Ammon's horn (tissue), 1 donor: Measurements from ENCODE around the gene FRZB.
"Not testable (repeated sequence)": the region's sequence is repeated elsewhere in the genome, so short reads cannot be mapped to it uniquely, and the experiment has no call there.

Experiments
- DNase-seq: peaks from one replicate; pipeline ENCODE4 v3.0.0-alpha.2; 2016; ENCODE audit warnings: low spot score

The FRZB gene, protein sequence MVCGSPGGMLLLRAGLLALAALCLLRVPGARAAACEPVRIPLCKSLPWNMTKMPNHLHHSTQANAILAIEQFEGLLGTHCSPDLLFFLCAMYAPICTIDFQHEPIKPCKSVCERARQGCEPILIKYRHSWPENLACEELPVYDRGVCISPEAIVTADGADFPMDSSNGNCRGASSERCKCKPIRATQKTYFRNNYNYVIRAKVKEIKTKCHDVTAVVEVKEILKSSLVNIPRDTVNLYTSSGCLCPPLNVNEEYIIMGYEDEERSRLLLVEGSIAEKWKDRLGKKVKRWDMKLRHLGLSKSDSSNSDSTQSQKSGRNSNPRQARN

DNA sequence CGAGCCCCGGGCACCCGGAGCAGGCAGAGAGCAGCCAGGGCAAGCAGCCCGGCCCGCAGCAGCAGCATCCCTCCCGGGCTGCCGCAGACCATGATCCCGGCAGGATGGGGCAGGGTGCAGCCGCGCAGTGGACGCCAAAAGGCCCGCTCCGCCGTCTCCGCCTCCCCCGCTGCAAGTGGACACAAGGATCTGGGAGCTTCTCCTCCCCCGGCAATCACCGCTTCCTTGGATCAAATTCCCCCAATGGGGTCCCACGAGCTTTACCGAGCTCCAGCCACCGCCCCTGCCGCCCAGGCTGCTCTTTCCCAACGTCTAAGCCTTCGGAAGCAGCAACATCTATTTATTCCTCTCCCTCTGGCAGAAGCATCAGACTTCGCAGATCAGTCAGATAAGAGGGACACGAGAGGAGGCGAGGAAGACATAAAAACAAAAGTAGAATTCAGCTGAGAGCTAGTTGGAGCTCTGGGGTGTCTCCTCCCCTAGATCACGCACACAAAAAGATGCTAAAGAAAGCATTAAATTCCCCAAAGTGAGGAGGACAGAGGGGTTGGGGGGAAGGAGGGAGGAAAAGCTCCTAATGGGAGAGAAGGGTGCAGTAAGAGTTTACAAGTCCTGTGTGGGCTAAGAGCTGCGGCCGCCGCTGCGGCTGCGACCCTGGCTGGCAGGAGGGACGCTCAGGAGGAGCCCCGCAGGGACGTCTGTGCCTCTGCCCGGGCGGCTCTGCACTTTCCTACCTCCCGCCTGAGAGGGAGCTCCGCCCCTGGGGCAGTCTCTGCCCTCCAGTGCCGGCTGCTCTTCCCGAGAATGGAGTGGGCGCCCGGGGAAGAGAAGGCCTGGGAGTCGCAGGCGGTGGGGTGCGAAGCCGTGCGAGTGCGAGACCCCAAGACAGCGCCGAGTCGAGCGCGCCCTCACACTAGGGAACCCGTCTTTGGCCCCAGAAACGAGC lies at the start of gene FRZB:
TSS of gene FRZB (minus strand) at position 177 of the 946 bp plus-strand sequence. CDS start at position 92, 85 bp downstream.
- peak; percentile 18 for DNase-seq

DNA sequence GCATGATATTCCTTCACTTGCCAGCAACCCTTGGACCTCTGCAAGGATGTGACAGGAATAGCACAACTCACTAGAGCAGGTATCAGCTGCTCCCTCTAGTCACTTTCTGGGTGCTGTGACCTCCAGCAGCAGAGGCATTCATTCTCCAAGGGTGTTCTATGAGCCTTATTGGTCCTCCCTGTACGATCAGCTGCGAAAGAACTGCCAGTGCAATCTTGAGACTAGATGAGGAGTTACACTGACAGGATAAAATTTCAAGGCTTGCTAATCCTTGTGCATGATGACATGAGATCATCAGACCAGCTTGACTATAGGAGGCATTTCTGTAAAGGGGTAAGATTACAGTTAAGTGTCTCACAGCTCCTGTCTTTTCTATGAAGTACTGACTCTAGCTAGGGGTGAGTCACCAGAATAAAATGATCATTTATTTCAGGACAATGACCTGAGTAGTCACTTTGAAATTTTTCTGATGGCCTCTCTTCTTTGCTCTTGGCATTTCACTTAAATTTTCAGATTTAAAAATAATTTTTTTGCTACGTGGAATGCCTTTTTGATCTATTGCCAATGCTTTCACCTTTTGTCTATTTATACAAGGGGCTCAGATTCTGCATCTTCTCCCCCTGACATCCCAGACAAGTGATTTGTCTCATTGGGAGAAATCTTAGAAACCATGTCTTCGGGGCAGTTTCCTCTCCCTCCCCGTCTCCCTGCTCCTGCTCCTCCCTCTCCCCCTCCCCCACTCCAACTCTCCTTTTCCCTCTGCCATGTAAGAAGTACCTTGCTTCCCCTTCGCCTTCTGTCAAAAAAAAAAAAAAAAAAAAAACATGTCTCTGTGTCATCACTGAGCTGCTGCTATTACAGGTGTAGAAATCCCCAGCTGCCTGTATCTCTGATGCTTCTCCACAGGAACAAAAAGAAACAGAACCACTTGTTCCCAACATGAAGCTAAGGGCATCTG lies 49.2 kb upstream of the FRZB start:
- DNase-seq, result no peak

DNA sequence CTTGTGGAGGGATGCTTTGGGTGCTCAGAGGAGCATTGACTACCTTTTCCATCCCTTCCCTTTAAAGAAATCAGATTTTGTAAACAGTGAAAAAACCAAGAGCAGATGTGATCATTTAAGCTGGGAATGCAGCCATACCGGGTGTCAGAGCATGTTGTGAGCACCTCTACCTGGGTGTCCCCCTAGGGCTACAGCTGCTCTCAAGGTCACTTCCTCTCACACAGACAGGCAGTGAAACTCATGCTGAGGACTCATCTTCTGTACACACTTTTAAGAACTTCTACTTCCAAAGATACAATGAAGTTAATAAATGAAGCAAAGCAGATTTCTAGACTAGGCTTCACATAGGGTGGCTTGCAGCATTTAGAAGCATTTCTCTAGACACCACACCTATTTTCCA lies 48.4 kb upstream of the FRZB start:
- DNase-seq, result no peak

DNA sequence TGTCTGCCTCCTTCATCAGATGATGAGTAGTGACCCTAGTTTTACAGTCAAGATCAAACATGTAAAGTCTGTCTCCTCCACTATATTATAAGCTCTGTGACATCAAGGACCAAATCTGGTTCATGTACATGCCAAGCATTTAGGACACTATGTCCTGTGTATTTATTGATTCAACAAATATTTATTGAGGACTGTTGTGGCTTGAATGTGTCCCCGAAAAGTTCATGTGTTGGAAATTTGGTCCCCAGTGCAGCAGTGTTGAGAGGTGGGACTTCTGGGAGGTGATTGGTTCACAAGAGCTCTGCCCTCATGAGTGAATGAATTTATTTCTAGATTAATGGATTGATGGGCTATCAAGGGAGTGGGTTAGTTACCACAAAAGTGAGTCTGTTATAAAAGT lies 46.6 kb upstream of the FRZB start:
- DNase-seq, result no peak

DNA sequence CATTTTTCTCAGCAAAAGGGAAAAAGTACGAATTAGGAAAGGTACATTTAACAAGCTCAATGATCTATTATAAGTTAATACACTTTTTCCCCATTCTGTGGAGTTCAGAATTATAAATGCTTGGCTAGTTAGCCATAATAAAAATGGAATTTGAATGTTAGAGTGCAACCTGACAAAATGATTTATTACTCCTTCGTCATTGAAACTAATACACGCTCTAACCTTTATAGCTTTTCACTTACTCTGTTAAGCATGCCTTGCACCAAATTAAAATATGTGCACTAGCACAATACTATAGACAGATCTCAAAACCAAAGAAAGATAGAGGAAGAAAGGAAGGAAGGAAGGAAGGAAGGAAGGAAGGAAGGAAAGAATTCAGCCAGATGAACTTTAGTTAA lies 46.1 kb upstream of the FRZB start:
- no peak for DNase-seq

DNA sequence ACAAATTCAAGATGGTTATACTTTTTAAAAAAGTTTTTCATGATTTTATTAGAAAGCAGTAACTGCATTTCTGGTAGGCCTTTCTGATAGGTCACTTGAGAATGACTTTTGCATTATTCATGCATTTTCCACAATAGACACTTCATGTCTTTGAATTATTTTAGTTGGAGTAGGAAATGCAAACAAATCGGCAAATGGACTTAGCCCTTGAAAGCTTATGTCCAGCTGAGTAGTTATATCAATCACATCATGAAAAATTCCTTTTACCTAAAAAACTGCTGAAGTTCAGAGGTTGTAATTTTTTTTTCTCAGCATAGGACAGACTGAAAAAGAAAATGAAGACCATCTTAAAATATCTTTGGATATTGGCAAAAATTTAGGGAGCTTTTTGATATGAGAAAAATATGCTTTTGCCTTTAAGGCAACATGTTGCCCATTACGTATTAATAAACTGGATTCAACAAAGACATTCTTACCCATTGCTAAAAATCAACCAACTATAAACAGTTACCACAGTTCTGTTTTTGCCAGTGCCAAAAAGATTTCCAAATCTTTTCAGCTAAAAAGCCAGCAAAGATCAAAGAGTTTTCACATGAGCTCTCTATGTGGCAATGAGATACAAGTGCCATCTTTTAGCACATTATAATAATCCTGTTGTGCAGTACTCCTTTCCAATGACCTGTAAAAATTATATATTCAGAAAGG lies 45.5 kb upstream of the FRZB start:
- DNase-seq, result no peak

DNA sequence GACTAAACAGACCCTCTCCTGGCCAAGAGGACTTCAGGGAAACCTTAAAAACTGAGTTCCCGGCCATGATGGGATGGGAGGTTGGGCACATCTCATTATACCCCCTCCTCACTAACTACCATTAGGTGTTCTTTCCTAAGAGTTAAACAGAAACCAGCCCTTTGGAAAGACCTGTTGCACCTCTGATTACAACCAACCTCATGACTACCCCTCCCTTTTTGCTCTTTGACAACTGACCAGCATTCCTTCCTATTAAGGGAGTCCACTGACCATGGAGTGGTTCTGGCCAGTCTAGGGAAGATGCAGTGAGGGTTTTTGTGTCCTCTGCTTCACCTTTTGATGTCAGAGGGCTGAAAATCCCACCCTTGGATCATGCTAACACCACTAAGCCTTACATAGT lies 44.5 kb upstream of the FRZB start:
- no peak for DNase-seq

DNA sequence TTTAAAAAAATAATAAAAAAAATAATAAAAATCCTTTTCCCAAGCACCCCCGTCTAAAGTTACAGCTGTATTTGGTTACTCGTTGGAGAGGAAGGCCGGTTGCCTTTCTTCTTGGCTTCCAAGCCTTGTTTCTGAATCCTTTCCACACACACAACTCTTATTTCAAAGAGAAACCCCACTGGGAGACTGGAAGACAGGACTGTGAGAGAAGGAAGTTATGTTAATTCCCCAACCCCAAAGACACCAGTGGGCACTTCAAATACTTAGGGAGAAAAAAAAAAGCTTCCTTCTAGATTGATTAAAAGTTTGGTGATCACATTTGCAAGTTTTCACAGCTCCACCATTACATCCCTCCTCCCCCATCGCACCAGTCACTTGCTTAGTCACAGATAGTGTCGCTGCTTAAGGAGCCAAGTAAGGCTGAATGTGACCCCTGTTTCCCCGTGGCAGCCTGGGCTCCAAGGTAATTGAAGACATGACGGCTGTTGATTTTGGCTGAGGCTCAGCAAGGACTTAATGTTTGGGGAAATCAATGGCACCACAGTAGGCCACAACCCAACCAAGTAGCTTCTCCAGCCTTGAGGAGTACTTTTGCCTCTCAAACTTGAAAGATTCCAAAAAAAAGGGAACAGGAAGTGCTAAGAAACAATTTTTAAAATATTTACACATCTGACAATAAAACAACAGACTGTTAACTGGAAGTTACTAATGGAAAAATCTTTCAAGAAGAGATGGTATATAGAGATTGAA lies 40.8 kb upstream of the FRZB start:
- no peak for DNase-seq

DNA sequence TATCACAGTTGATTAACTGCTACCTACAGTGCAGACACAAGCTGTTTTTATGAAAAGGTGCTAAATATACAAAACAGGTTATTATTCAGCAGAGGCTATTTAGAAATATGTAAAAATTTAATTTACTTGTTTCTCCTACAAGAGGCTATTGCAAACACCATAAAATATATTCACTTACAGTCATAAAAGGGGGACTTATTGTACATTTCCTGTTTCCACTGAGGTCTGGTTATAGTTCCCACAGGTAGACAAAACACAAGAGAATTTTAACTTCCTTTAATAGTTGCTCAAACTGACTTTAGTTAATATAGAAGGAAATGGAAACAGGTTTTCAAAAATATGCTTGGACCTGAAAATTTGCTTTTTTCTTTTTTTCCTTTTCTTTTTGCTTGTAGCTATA lies 40.0 kb upstream of the FRZB start:
- no peak for DNase-seq

DNA sequence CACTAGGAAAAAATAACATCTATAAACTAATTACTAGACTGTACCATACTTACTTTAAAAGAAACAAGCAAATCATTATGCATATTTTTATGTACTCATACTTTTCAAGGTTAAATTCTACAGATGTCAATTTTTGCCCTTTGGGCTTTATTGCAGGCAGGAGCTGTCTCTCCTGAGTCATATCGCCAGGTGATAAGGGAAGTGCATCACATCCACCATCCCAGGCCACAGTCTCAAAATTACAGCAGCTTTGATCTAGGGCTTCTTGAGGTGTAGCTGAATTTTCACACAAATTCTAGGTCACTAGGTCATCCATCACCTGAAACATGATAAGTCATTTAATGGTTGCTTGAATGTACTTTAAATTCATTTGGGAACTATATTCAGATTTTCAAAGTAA lies 38.4 kb upstream of the FRZB start:
- DNase-seq, result no peak

DNA sequence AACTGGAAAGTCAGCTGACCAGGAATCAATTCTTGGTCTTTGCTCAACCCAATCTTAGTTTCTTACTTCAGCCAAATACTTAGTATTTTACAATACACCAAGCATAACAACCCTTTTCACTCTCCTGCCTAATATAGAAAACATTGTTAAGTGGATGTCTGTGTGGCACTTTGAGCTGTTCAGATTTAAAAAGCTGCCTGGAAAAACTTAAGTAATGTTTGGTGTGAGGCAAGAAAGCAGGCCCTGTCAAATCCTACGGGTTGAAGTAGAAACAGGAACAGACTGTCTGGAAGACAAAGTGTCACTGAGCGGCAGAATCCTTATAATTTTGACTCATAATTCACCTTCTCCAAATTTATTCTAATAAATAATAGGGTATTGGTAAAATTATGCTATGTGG lies 37.1 kb upstream of the FRZB start:
- DNase-seq, result no peak

DNA sequence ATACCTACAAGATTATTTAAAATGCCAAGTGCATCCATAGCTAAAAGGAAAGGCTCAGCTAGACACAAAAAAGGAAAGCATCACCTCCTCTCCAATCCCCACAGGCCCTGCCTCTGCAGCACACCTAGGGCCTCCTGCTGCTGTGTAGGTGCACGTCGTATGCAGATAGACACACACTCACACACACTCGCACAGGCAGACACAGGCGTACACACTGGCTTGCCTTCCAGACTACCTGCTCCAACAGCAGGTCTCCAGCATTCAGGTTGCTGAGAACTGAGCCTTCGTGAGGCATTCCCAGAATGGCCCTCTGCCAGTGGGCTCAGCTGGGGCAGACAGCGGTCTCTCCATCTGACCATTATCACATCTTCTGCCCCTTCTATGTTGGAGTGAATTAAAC lies 35.3 kb upstream of the FRZB start:
- DNase-seq, result no peak

DNA sequence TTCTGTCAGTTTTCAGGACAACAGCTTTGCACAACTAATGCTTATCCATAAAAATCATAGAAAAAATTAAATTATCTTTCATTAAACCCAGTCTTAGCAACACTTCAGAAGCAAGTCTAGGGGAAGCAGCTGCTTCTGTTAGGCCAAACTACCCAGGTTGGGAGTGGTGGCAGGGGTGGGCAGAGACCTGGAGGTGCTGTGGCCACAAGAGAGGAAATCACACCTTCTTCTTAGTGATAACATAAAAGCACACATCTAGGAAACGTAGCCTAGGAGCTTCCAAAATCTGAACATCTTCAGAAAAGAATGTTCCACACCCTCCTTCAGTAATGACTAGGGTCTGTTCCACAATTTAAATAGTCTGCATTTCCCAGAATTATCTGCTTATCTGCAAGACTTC lies 32.3 kb upstream of the FRZB start:
- no peak for DNase-seq

DNA sequence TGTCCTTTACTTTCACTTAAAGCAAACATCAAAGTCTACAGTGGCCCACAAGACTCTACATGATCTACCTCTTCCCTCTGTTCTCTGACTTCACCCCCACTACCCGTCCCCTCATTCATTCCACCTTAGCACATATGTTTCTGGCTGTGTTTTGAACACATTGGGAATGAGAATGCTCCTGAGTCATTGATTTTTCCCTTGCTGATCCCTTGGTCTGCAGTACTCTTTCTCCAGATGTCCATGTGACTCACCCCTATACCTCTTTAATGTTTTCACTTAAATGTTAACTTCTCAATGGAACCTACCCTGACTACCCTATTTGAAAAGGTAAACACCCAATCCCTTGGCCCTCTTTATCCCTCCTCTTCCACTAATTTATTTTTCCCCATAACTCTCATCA lies 30.7 kb upstream of the FRZB start:
- no peak for DNase-seq

DNA sequence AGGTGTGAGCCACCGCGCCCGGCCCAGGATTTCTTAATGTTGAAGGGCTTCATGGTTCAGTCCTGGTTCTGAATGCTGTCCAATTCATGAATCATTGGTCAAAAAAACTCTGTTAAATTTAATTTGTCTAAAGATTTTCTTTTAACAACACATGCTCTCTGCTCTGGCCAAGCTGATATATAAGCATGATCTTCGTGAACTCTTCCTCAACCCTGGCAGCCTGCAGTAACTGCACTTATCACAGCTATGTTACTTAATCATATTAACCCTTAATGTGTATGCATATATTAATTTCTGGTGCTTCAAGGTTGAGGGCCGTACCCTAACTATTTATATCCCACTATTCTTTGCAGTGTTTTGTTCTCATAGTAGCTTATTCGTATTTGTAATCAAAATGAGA lies 29.4 kb upstream of the FRZB start:
- DNase-seq, result no peak

DNA sequence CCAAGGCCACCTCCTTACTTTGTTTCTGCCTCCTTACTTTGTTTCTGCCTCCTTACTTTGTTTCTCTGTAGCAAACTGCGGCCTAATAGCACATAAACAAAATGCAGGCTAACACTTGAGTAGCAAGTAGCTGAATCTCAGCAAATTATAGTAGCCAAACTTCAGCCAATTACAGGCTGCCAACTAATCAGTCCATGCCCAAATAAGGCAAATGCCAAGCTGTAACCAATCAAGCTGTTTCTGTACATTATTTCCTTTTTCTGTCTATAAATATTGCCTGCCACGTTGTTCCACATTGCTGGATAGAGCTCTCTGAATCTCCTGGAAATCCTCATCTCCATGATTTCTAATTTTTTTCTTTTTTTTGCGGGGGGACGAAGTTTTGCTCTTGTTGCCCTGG lies 28.7 kb upstream of the FRZB start:
- no peak for DNase-seq

DNA sequence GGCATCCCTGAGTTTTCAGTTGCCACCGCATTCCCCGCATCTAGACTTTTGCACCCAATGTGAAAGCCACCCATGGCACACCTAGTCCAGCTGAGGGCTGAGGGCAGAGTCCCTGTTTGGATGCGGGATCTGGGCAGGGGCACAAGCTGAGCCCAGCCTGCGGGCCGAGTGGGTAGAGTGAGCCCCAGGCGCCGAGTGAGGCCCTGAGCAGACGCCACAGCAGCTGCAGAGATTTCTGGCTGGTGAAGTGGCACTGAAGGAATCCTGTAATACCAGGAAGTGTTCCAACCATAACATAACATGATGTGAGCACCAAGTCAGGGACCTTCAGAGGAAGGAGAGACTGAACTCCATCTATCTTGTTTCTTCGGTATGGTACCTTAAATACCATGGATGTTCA lies 27.7 kb upstream of the FRZB start:
- no peak for DNase-seq

DNA sequence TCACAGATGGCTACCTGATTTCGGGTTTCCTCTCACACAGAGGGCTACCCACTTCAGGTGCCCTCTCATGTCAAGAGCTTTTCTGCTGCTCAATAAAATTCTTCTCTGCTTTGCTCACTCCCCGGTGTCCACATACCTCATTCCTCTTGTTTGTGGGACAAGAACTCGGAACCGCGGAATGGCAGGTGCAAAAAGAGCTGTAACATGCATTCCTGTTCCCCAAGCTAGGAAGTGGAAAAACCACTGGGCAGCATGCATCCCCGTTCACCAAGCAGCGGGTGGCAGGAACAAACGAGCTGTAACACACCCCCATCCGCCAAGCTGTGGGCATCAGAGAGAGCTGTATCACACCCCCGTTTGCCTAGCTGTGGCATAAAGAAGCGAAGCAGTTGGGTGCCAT lies 27.2 kb upstream of the FRZB start:
- DNase-seq, result no peak

DNA sequence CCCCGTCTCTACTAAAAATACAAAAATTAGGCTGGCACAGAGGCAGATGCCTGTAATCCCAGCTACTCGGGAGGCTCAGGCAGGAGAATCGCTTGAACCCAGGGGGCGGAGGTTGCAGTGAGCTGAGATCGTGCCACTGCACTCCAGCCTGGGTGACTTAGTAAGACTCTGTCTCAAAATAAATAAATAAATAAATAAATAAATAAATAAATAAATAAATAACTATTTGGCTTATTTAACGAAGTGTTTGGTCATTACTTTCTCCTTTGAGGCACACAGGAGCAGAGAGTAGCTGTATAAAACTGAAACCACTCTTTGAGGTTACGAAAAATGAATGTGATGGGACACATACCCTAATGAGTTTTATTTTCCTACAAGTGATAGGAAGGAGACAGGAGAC lies 26.6 kb upstream of the FRZB start:
- DNase-seq, result not testable (repeated sequence)

DNA sequence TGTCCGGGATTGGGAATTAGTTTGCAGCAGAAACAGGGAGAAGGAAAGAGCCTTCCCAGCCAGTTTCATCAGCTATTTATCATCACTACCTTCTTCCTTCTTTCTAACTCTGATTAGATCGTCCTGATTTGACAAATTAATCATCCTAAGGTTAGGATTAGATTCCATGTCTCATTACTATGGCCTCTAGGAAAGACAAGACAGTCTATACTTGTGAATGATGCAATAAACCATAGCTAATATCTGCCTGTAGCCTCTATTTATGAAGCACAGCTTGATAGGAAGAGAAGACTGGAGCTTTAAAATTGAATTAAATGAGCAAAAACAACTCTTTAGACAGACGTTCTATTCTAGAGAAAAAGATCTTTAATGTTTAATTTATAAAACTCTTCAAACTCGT lies 25.2 kb upstream of the FRZB start:
- no peak for DNase-seq
